ENCODE results near the gene RPRD1A.
"Not testable (repeated sequence)": the region's sequence is repeated elsewhere in the genome, so short reads cannot be mapped to it uniquely, and the experiment has no call there.

Gene RPRD1A

GRCh38 chr18:36067055-36067957 is at the start of gene RPRD1A:
TSS of gene RPRD1A (minus strand) at chr18:36067559. CDS start at chr18:36067404, 155 bp downstream.
- H3K9ac ChIP-seq (ENCODE audit: low read length), result peak within 1 kb of the TSS; percentile 98
- peak within 1 kb of the TSS; percentile 100 for H3K4me3 ChIP-seq (ENCODE audit: low read depth, low read length)
- peaks cover 4% of the 10 kb centered on the region; the same call in 1 of the 2 replicates for H3K36me3 ChIP-seq (ENCODE audit: control insufficient read depth, insufficient read depth, low read length)
- H3K4me1 ChIP-seq (ENCODE audit: control insufficient read depth, insufficient read depth, low read length), result no peaks in the 10 kb centered on the region
- peak within 1 kb of the TSS; percentile 81 for H3K27ac ChIP-seq (ENCODE audit: low read depth, low read length)
- no peaks in the 10 kb centered on the region for H3K27me3 ChIP-seq (ENCODE audit: control insufficient read depth, insufficient read depth, low read length)
- peaks cover 5% of the 10 kb centered on the region; the same call in 1 of the 2 replicates for H3K9me3 ChIP-seq (ENCODE audit: control insufficient read depth, insufficient read depth, low read depth, low read length)

- not testable (repeated sequence) for H3K4me3 ChIP-seq (ENCODE audit: low read depth, low read length); H3K4me1 ChIP-seq (ENCODE audit: control insufficient read depth, insufficient read depth, low read length); H3K27ac ChIP-seq (ENCODE audit: low read depth, low read length); H3K27me3 ChIP-seq (ENCODE audit: control insufficient read depth, insufficient read depth, low read length); H3K9me3 ChIP-seq (ENCODE audit: control insufficient read depth, insufficient read depth, low read depth, low read length); H3K9ac ChIP-seq (ENCODE audit: low read length)
- H3K36me3 ChIP-seq (ENCODE audit: control insufficient read depth, insufficient read depth, low read length), result peaks cover 81% of the 10 kb centered on the region
Measured at GRCh38 chr18:36116771-36117170, 49.4 kb upstream of the RPRD1A start.

GRCh38 chr18:36114738-36115137 is 47.4 kb upstream of the RPRD1A start:
- Histone ChIP-seq H3K27ac (ENCODE audit: low read depth, low read length) (no peak overlapping the region), H3K9me3 (ENCODE audit: control insufficient read depth, insufficient read depth, low read depth, low read length) (no peaks in the 10 kb centered on the region), H3K4me3 (ENCODE audit: low read depth, low read length) (no peak overlapping the region), H3K27me3 (ENCODE audit: control insufficient read depth, insufficient read depth, low read length) (no peaks in the 10 kb centered on the region), H3K4me1 (ENCODE audit: control insufficient read depth, insufficient read depth, low read length) (no peaks in the 10 kb centered on the region), H3K9ac (ENCODE audit: low read length) (no peak overlapping the region), H3K36me3 (ENCODE audit: control insufficient read depth, insufficient read depth, low read length) (peaks cover 80% of the 10 kb centered on the region)

- Histone ChIP-seq H3K27ac (ENCODE audit: low read depth, low read length) (no peak overlapping the region), H3K27me3 (ENCODE audit: control insufficient read depth, insufficient read depth, low read length) (no peaks in the 10 kb centered on the region), H3K4me1 (ENCODE audit: control insufficient read depth, insufficient read depth, low read length) (no peaks in the 10 kb centered on the region), H3K9ac (ENCODE audit: low read length) (no peak overlapping the region), H3K9me3 (ENCODE audit: control insufficient read depth, insufficient read depth, low read depth, low read length) (no peaks in the 10 kb centered on the region), H3K4me3 (ENCODE audit: low read depth, low read length) (no peak overlapping the region), H3K36me3 (ENCODE audit: control insufficient read depth, insufficient read depth, low read length) (peaks cover 84% of the 10 kb centered on the region)
Measured at GRCh38 chr18:36114251-36114650, 46.9 kb upstream of the RPRD1A start.

- H3K36me3 ChIP-seq (ENCODE audit: control insufficient read depth, insufficient read depth, low read length), result peaks cover 73% of the 10 kb centered on the region
- no peak overlapping the region for H3K9ac ChIP-seq (ENCODE audit: low read length)
- H3K4me1 ChIP-seq (ENCODE audit: control insufficient read depth, insufficient read depth, low read length), result no peaks in the 10 kb centered on the region
- no peaks in the 10 kb centered on the region for H3K9me3 ChIP-seq (ENCODE audit: control insufficient read depth, insufficient read depth, low read depth, low read length)
- H3K4me3 ChIP-seq (ENCODE audit: low read depth, low read length), result no peak overlapping the region
- no peaks in the 10 kb centered on the region for H3K27me3 ChIP-seq (ENCODE audit: control insufficient read depth, insufficient read depth, low read length)
- H3K27ac ChIP-seq (ENCODE audit: low read depth, low read length), result no peak overlapping the region
Measured at GRCh38 chr18:36112302-36112701, 44.9 kb upstream of the RPRD1A start.

GRCh38 chr18:36109737-36110136 is 42.4 kb upstream of the RPRD1A start:
- Histone ChIP-seq H3K27me3 (ENCODE audit: control insufficient read depth, insufficient read depth, low read length) (no peaks in the 10 kb centered on the region), H3K9me3 (ENCODE audit: control insufficient read depth, insufficient read depth, low read depth, low read length) (no peaks in the 10 kb centered on the region), H3K27ac (ENCODE audit: low read depth, low read length) (no peak overlapping the region), H3K4me1 (ENCODE audit: control insufficient read depth, insufficient read depth, low read length) (no peaks in the 10 kb centered on the region), H3K9ac (ENCODE audit: low read length) (no peak overlapping the region), H3K4me3 (ENCODE audit: low read depth, low read length) (no peak overlapping the region), H3K36me3 (ENCODE audit: control insufficient read depth, insufficient read depth, low read length) (peaks cover 52% of the 10 kb centered on the region)

GRCh38 chr18:36108601-36109000 is 41.2 kb upstream of the RPRD1A start:
- H3K36me3 ChIP-seq (ENCODE audit: control insufficient read depth, insufficient read depth, low read length), result peaks cover 42% of the 10 kb centered on the region
- no peak overlapping the region for H3K27ac ChIP-seq (ENCODE audit: low read depth, low read length)
- H3K27me3 ChIP-seq (ENCODE audit: control insufficient read depth, insufficient read depth, low read length), result no peaks in the 10 kb centered on the region
- no peaks in the 10 kb centered on the region for H3K4me1 ChIP-seq (ENCODE audit: control insufficient read depth, insufficient read depth, low read length)
- H3K4me3 ChIP-seq (ENCODE audit: low read depth, low read length), result no peak overlapping the region
- no peaks in the 10 kb centered on the region for H3K9me3 ChIP-seq (ENCODE audit: control insufficient read depth, insufficient read depth, low read depth, low read length)
- H3K9ac ChIP-seq (ENCODE audit: low read length), result no peak overlapping the region

- H3K9ac ChIP-seq (ENCODE audit: low read length), result no peak overlapping the region
- no peaks in the 10 kb centered on the region for H3K27me3 ChIP-seq (ENCODE audit: control insufficient read depth, insufficient read depth, low read length)
- H3K27ac ChIP-seq (ENCODE audit: low read depth, low read length), result no peak overlapping the region
- peaks cover 39% of the 10 kb centered on the region for H3K36me3 ChIP-seq (ENCODE audit: control insufficient read depth, insufficient read depth, low read length)
- no peaks in the 10 kb centered on the region for H3K4me1 ChIP-seq (ENCODE audit: control insufficient read depth, insufficient read depth, low read length)
- no peak overlapping the region for H3K4me3 ChIP-seq (ENCODE audit: low read depth, low read length)
- no peaks in the 10 kb centered on the region for H3K9me3 ChIP-seq (ENCODE audit: control insufficient read depth, insufficient read depth, low read depth, low read length)
Measured at GRCh38 chr18:36108196-36108595, 40.8 kb upstream of the RPRD1A start.

- no peak overlapping the region for H3K27ac ChIP-seq (ENCODE audit: low read depth, low read length)
- no peak overlapping the region for H3K4me3 ChIP-seq (ENCODE audit: low read depth, low read length)
- H3K9me3 ChIP-seq (ENCODE audit: control insufficient read depth, insufficient read depth, low read depth, low read length), result 0 out of 2 replicates have a peak, but pooled peaks cover under 1% of the 10 kb centered on the region
- no peak overlapping the region for H3K9ac ChIP-seq (ENCODE audit: low read length)
- H3K4me1 ChIP-seq (ENCODE audit: control insufficient read depth, insufficient read depth, low read length), result no peaks in the 10 kb centered on the region
- no peaks in the 10 kb centered on the region for H3K27me3 ChIP-seq (ENCODE audit: control insufficient read depth, insufficient read depth, low read length)
- H3K36me3 ChIP-seq (ENCODE audit: control insufficient read depth, insufficient read depth, low read length), result peaks cover 31% of the 10 kb centered on the region
Measured at GRCh38 chr18:36107477-36107876, 40.1 kb upstream of the RPRD1A start.

- peaks cover 13% of the 10 kb centered on the region for H3K9me3 ChIP-seq (ENCODE audit: control insufficient read depth, insufficient read depth, low read depth, low read length)
- no peaks in the 10 kb centered on the region for H3K27me3 ChIP-seq (ENCODE audit: control insufficient read depth, insufficient read depth, low read length)
- no peak overlapping the region for H3K4me3 ChIP-seq (ENCODE audit: low read depth, low read length)
- no peak overlapping the region for H3K9ac ChIP-seq (ENCODE audit: low read length)
- no peaks in the 10 kb centered on the region for H3K4me1 ChIP-seq (ENCODE audit: control insufficient read depth, insufficient read depth, low read length)
- peaks cover 9% of the 10 kb centered on the region for H3K36me3 ChIP-seq (ENCODE audit: control insufficient read depth, insufficient read depth, low read length)
- no peak overlapping the region for H3K27ac ChIP-seq (ENCODE audit: low read depth, low read length)
Measured at GRCh38 chr18:36104749-36105148, 37.4 kb upstream of the RPRD1A start.

- Histone ChIP-seq H3K4me3 (ENCODE audit: low read depth, low read length) (no peak overlapping the region), H3K9ac (ENCODE audit: low read length) (no peak overlapping the region), H3K27ac (ENCODE audit: low read depth, low read length) (no peak overlapping the region), H3K27me3 (ENCODE audit: control insufficient read depth, insufficient read depth, low read length) (no peaks in the 10 kb centered on the region), H3K36me3 (ENCODE audit: control insufficient read depth, insufficient read depth, low read length) (no peaks in the 10 kb centered on the region), H3K9me3 (ENCODE audit: control insufficient read depth, insufficient read depth, low read depth, low read length) (peaks cover 13% of the 10 kb centered on the region), H3K4me1 (ENCODE audit: control insufficient read depth, insufficient read depth, low read length) (no peaks in the 10 kb centered on the region)
Measured at GRCh38 chr18:36101943-36102342, 34.6 kb upstream of the RPRD1A start.

Measured in HUES6 (cell line).